WTC11 (cell line): ENCODE measurements around the gene GRPEL2.

Experiments used
- TEAD4 ChIP-seq: sonication (generic); formaldehyde crosslinking; IDR thresholded peaks from 2 replicates; pipeline ENCODE4 v1.8.0; 2022; ENCODE audit warnings: mild to moderate bottlenecking, missing genetic modification reagents
- TF ChIP-seq, protein P1 (sequence below): fragments of 200-600 bp; IDR thresholded peaks from 2 replicates; pipeline ENCODE4 v1.8.0; 2022; ENCODE audit warnings: antibody characterized with exemption
- TF ChIP-seq, protein P2 (sequence below): sonication (generic); formaldehyde crosslinking; IDR thresholded peaks from 2 replicates; pipeline ENCODE4 v1.8.1; 2023; ENCODE audit warnings: mild to moderate bottlenecking, missing genetic modification reagents, moderate library complexity

DNA sequence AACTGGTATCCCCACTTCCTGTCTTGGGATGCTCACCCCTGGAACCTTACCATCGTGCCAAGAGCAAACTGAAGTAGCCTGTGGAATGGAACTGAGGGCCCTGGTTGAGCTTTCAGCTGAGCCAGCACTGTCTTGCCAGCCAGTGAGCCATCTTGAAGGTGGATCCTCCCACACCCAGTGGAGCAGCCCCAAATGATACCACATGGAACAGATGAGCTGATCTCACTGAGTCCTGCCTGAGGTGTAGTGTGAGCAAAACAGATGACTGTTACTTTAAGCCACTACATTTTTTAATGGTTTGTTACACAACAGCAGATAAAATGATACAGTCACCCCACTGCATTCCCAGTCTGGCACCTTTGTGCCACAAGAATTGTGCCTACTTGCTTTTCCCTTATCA is 10.4 kb downstream of the GRPEL2 start:
- TF ChIP-seq, protein P1, sequence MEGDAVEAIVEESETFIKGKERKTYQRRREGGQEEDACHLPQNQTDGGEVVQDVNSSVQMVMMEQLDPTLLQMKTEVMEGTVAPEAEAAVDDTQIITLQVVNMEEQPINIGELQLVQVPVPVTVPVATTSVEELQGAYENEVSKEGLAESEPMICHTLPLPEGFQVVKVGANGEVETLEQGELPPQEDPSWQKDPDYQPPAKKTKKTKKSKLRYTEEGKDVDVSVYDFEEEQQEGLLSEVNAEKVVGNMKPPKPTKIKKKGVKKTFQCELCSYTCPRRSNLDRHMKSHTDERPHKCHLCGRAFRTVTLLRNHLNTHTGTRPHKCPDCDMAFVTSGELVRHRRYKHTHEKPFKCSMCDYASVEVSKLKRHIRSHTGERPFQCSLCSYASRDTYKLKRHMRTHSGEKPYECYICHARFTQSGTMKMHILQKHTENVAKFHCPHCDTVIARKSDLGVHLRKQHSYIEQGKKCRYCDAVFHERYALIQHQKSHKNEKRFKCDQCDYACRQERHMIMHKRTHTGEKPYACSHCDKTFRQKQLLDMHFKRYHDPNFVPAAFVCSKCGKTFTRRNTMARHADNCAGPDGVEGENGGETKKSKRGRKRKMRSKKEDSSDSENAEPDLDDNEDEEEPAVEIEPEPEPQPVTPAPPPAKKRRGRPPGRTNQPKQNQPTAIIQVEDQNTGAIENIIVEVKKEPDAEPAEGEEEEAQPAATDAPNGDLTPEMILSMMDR: no peak
- TF ChIP-seq TEAD4 (CRISPR knock-in tag): no peak
- TF ChIP-seq, protein P2, sequence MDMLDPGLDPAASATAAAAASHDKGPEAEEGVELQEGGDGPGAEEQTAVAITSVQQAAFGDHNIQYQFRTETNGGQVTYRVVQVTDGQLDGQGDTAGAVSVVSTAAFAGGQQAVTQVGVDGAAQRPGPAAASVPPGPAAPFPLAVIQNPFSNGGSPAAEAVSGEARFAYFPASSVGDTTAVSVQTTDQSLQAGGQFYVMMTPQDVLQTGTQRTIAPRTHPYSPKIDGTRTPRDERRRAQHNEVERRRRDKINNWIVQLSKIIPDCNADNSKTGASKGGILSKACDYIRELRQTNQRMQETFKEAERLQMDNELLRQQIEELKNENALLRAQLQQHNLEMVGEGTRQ: no peak
